ENCODE results near the gene MOK.

Gene MOK

GRCh38 chr14:102325791-102326345, 20.9 kb upstream of the MOK start:
- DNase-seq (ENCODE audit: low read depth, low spot score), result no peak
- H3K4me3 ChIP-seq (ENCODE audit: low read length), result no peak overlapping the region

GRCh38 chr14:102323102-102323501, 18.1 kb upstream of the MOK start:
- no peak overlapping the region for H3K4me3 ChIP-seq (ENCODE audit: low read length)
- no peak for DNase-seq (ENCODE audit: low read depth, low spot score)

GRCh38 chr14:102321456-102322422, 16.8 kb upstream of the MOK start:
- no peak overlapping the region for H3K4me3 ChIP-seq (ENCODE audit: low read length)
- DNase-seq (ENCODE audit: low read depth, low spot score), result no peak

GRCh38 chr14:102320671-102321455, 15.9 kb upstream of the MOK start:
- DNase-seq (ENCODE audit: low read depth, low spot score), result no peak
- peak overlapping the region; percentile 75 for H3K4me3 ChIP-seq (ENCODE audit: low read length)

GRCh38 chr14:102320033-102320660, 15.2 kb upstream of the MOK start:
- peak overlapping the region; percentile 75 for H3K4me3 ChIP-seq (ENCODE audit: low read length)
- DNase-seq (ENCODE audit: low read depth, low spot score), result no peak

GRCh38 chr14:102319351-102320032, 14.5 kb upstream of the MOK start, which contains the start of gene ZNF839:
Gene ZNF839, plus strand, starts transcription at chr14:102319746. Its CDS starts 20 bp downstream, at chr14:102319766.
- DNase-seq (ENCODE audit: low read depth, low spot score), result peak; percentile 86

GRCh38 chr14:102318781-102319276, 13.9 kb upstream of the MOK start:
- no peak for DNase-seq (ENCODE audit: low read depth, low spot score)
- H3K4me3 ChIP-seq (ENCODE audit: low read length), result peak overlapping the region; percentile 75

More at GRCh38 chr14:102319351-102320032, 14.5 kb upstream of the MOK start, which contains the start of gene ZNF839:
- peak within 1 kb of the TSS; percentile 75 for H3K4me3 ChIP-seq (ENCODE audit: low read length)

- peak overlapping the region; percentile 46 for H3K4me3 ChIP-seq (ENCODE audit: low read length)
- DNase-seq (ENCODE audit: low read depth, low spot score), result peak; percentile 75
These were observed 12.7 kb upstream of the MOK start for GRCh38 chr14:102317564-102318248.

GRCh38 chr14:102316743-102317563, 12.0 kb upstream of the MOK start:
- H3K4me3 ChIP-seq (ENCODE audit: low read length), result peak overlapping the region; percentile 67
- DNase-seq (ENCODE audit: low read depth, low spot score), result peak; percentile 86

- DNase-seq (ENCODE audit: low read depth, low spot score), result peak; percentile 52
- peak overlapping the region; percentile 67 for H3K4me3 ChIP-seq (ENCODE audit: low read length)
These were observed 11.4 kb upstream of the MOK start for GRCh38 chr14:102316338-102316742.

GRCh38 chr14:102315121-102315520, 10.2 kb upstream of the MOK start:
- no peak for DNase-seq (ENCODE audit: low read depth, low spot score)
- no peak overlapping the region for H3K4me3 ChIP-seq (ENCODE audit: low read length)

- DNase-seq (ENCODE audit: low read depth, low spot score), result peak; percentile 71
- peak overlapping the region; percentile 71 for H3K4me3 ChIP-seq (ENCODE audit: low read length)
These were observed 9.5 kb upstream of the MOK start for GRCh38 chr14:102314242-102315011.

- DNase-seq (ENCODE audit: low read depth, low spot score), result no peak
- H3K4me3 ChIP-seq (ENCODE audit: low read length), result no peak overlapping the region
These were observed 1.3 kb downstream of the MOK start for GRCh38 chr14:102303664-102304063.

GRCh38 chr14:102298303-102299070, 6.5 kb downstream of the MOK start:
- DNase-seq (ENCODE audit: low read depth, low spot score), result peak; percentile 66
- H3K4me3 ChIP-seq (ENCODE audit: low read length), result peak overlapping the region; percentile 20; the same call in 1 of the 2 replicates

- H3K4me3 ChIP-seq (ENCODE audit: low read length), result no peak overlapping the region
- no peak for DNase-seq (ENCODE audit: low read depth, low spot score)
These were observed 7.4 kb downstream of the MOK start for GRCh38 chr14:102297436-102298170.
